ENCODE results near the gene GRIN1. TPM values are rescaled to one million over a fixed set of nuclear protein-coding genes. Genes with fewer than 3 reads are reported as not detected.

Gene GRIN1
- total and polyA plus RNA-seq, 2 of the 8 experiments (the other 6 are each of a cell fraction or from before 2014, with no cell fraction given) = 0.48 to 2.1 TPM

DNA sequence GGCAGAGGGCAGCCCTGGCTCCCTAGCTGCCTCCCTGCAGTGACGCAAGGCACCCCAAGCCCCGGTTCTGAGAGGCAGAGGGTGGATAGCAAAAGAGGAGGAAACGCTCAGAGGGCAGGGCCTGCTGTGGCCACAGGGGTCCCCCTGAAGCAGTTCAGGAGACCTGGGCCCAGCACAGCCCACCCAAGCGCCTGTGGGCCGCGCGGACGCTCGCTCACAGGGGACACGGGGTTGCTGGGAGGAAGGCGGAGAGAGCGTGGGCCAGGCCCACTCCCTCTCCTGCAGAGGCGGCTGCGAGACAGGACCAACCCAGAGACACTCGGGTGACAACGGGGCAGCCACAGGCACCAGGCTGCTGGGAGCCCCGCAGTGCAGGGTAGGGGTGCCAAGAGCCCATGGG lies 40.8 kb downstream of the GRIN1 start (continued):
- TF ChIP-seq CHD2 (IDR thresholded peaks at IDR 0.05; ENCODE audit: low read length) = no peak
- no peak for TF ChIP-seq SRF (IDR thresholded peaks at IDR 0.05; ENCODE audit: low read depth, low read length)
- TF ChIP-seq TAF1 (IDR thresholded peaks at IDR 0.05; ENCODE audit: low read depth, low read length) = no peak

Data from H1 (cell line).